Measurements from ENCODE around the gene SMG6. TPM values are rescaled to one million over a fixed set of nuclear protein-coding genes. Genes with fewer than 3 reads are reported as not detected.

The SMG6 gene
- total RNA-seq, 1 donor from 2014 or later: 10.3 TPM

DNA sequence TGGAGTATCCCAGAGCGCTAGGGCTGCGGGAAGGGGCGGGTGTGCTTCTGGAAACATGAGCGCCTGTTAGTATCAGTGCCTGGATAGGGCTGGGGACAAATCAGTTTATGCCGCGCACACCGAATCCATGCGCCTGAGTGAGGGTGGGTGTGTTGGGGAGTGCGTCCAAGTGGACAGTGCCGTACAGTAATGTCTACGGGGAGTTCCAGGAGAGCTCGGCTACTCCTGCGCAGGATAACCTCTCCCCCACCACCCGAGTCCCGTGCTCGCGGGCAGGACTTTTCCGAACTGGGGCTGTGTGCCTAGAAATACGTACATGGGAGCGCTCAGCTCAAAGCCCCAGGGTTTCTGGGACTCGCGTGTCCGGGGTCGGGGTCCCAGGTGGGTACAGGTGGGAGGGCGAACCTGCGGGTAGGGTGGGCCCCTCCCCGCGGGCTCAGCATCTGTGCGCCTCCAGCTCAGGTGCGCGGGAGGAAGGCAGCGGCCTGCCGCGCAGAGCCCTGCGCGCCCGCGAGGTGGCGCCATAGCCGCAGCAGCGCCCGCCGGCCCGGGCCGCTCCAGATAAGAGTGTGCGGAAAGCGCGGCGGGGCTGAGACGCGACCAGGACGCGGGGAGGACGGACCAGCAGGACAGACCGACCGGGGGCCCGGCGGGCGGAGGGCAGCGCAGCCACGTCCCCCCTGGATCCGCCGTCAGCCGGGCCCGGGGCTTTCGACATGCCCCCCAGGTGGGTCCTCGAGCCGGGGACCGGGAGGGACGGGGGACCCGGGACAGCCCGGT, 248.9 kb downstream of the SMG6 start, which contains the start of gene HIC1:
Gene HIC1, plus strand, starts transcription at position 592 of the 780 bp plus-strand sequence. CDS start 1,588 bp downstream, outside the sequence.
- ATAC-seq (peak; percentile 66), DNase-seq (ENCODE audit: low spot score) (peak; percentile 71)

DNA sequence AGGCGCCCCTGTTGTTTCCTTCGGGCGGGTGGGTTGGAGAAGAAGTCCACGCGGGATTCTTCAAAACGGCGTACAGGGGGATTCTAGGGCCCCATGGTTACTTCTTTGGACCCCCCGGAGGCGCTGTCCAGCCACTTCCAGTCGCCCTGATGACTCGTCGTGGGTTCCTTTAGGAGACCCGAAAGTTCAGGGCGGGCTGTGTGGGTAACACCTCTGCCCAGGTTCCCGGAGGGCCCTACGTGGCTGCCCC, 249.4 kb downstream of the SMG6 start:
- DNase-seq (ENCODE audit: low spot score) (no peak), ATAC-seq (no peak)

DNA sequence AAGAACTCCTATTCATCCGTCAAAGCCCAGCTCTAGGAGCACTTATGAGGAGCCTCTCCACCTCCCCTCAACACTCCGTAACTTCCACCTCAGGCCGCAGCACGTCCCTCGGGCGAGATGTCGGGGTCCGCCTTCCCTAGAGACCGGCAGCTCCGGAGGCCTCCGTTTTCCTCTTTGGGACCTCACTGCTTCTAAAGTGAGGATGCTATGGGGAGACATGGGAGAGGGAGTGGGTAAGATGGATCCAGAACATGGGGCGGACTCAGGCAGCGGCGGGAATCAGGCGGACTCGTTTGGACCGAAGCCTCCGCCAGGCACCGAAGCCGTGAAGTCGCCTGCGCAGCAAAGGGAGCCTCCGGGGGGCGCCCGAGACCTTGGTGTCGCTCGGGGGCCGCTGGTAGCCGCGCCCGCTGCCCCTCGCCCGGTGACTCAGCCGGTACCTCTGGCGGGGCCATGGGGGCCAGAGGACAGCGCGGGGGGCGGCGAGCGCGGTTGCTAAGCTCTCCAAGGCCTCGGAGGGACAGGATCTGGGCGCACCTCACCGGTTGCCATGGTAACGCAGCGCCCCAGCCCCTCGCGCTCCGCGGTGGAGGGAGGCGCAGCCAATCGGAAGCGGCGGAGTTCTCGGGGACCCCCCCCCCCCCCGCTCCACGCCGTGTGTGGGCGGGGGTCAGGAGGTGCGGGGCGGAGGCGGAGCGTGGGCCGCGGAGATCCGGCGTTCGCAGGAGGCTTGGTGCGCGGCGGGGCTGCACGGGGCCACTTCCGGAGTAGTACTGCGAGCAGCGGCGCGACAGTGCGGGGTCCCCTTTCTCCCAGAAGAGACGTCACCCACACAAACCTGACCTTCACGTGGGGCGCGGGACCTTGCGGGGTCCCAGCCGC, 250.0 kb downstream of the SMG6 start:
- DNase-seq (ENCODE audit: low spot score) (peak; percentile 50), ATAC-seq (peak; percentile 1)

DNA sequence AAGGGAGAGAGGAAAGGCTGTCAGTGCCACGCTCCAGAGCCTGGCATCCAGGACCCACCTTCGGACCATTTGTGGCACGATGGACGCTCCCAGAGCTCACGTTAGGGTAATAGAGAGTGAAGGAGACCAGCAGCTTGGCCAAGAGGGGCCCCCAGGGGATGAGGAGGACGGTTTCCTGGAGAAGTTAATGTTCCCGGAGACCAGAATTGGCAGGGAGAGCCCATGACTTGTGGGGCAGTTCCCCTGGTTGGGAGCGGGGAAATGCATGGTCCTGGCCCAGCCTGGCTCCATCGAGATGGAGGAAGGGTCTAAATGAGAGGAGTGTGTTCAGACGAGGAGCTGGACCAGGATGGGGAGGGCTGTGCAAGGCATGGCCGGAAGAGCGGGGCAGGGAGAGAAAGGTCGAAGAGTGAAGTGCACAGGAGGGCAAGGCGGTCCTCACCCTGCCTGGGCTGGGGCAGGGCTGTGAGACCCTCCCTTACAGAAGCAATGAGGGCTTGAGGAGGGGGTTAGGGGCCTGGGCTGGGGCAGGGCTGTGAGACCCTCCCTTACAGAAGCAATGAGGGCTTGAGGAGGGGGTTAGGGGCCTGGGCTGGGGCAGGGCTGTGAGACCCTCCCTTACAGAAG, 251.5 kb downstream of the SMG6 start:
- no peak for DNase-seq (ENCODE audit: low spot score)
- no peak for ATAC-seq

DNA sequence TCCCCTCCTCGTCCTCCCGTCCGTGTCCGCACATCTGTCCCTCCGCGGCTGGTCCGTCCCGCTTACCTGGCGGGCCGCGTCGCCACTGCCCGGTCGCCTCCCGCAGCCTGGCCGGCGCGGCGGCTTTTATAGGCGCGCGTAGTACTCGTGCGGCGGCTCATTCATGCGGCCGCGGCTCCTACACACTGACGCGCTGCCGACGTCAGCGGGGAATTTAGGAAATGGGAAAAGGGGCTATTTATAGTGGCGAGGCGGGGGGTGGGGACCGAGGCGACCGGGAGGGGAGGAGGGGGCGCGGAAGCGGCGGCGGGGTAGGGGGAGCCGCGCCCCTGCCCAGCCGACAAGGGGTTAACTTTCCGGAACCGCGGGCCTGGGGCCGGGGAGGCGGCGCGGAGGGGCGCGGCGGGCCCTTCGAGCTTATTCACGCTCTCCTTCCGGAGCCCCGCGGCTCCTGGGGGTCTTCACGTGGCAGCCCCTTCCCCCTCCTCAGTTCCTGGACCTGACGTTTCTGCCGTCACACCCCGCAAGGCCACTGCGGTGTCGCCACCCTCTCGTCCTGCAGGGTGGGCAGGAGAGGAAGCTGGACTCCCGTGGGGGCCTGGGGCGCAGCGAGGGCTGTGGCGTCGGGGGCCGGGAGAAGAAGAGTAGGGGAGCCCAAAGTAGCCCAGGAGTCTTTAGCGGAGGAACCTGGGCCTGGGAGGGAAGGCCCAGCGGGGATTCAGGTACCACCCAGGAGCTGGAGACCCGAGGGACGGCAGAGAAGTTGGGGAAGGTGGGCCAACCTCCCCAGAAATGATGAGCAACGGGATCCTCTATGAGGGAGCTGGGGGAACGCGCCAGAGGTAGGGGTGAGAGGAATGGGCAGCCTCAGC, 252.3 kb downstream of the SMG6 start:
- DNase-seq (ENCODE audit: low spot score): peak; percentile 48
- peak; percentile 7 for ATAC-seq

DNA sequence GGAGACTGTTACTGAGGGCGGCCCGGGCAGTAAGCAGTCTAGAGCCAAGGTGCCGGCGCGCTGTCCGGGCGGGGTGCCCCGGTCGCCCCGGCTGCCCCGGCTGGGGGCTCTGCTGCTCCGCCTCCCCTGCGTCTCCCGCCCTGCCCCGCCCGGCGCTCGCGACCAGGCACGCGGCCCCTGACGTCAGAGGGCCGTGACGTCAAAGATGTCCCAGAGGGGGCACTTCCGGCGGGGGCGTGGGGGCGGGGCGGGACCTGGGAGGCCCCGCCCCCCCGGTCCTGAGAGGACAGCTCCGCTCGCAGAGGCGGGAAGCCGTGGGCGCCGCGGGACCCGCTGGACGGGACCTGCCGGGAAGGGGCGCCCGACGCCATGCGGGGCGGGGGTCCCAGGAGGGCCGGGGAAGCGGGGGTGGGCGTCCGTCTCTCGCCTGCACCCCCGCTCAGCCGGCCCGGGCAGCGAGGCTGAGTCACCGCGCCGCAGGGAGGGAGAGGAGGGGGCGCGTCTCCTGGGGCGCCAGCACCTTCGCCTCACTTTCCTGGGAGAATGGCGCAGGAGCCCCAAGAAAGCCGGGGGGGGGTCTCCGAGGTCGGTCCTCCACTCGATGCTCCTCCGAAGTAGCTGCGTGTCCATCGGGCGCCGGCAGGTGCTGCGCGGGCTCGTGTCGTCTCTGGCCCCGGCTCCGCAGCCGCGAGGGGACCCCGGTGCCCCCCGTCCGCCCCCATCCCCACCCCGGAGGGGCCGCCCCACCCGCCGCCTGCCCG, 253.1 kb downstream of the SMG6 start:
- peak; percentile 56 for ATAC-seq
- DNase-seq (ENCODE audit: low spot score): peak; percentile 74

DNA sequence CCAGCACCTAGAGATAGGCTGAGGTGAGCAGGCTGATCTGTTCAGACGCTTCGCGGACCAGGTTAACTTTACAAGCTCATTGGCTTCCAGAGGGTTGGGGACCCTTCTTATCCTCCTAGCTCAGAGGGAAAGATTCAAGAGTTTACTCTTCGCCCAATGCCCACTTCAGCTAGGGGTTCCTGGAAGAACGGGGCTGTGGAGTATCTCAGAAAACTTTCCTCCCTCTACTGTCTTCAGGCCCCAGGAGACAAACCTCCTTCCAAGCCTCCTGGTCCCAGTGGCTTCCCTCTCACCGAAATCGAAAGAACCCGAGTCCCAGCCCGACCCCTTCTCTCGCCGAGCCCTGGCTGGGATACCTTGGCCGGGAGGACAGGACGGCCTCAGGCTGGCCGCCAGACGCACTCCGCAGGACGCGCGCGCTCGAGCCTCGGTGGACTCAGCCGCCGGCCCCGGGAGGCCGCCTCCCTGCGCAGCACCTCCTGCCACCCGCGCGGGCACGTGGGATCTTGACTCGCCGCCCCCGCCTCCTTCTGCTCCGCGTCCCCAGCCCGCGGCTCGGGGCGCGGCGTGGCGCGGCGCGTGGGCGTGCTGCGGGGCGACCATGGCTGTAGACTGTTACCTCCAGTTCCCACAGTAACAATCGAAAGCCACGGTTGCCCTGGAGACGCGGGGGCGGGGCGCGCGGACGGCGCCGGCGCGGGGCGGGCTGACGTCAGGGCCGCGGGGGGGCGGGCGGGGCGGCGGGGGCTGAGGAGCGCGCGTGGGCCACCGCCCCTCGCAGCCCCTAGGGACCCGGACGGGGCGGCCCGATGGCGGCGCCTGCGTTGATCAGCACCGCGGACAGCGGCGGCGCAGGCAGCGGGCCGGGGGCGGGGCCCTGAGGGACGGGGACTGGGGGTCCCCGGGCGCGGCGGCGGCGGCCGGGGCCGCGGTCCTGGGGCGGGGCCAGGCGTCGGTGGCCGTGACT, 254.0 kb downstream of the SMG6 start:
- DNase-seq (ENCODE audit: low spot score) (peak; percentile 89), ATAC-seq (peak; percentile 73)

DNA sequence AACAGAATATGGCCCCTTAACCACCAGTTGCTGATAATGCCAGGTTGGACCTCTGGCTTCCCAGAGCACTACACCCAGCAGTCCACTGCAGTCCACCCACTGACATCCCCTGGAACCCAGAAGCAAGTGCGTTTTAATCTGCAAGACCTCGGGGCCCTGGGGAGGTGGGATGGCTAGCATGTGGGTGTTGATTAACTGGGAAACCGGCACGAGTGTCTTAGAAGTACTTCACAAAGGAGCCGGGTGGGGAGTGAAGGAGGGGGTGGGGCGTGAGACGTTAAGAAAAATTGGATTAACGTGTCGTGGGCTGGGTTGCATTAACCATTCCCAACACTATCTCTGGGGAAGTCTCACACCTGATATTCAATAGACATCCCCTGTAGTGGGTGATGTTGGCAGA, 254.8 kb downstream of the SMG6 start:
- DNase-seq (ENCODE audit: low spot score): no peak
- no peak for ATAC-seq

DNA sequence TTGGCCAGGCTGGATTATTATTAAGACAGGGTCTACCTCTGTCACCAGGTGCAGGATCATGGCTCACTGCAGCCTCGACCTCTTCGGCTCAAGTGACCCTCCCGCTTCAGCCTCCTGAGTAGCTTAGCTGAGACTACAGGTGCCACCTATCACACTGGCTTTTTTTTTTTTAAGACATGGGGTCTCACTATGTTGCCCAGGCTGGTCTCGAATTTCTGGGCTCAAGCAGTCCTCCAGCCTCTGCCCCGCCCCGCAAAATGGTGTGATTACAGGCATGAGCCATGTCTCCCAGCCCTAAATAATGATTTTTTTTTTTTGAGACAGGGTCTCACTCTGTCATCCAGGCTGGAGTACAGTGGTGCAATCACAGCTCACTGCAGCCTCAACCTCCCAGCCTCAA, 256.0 kb downstream of the SMG6 start:
- no peak for ATAC-seq
- no peak for DNase-seq (ENCODE audit: low spot score)

DNA sequence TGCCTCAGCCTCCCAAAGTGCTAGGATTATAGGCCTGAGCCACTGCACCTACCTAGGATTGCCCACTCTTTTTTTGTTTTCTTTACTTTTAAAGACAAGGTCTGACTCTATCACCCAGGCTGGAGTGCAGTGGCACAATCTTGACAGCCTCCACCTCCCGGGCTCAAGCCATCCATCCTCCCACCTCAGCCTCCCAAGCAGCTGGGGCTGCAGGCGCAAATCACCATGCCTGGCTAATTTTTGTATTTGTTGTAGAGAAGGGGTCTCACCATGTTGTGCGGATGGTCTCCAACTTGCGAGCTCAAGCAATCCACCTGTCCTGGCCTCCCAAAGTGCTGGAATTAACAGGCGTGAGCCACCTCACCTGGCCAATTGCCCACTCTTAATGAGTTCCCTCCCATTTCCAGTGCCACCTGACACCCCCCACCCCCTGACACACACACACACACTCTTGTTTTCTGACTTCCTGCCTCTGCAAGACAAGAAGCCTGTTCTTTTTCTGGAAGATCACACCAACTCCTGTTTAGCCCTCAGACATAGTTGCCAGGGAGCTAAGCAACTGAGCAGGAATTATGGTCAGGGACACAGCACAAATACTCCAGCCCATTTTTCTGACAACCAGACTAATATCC, 259.2 kb downstream of the SMG6 start:
- ATAC-seq: no peak
- no peak for DNase-seq (ENCODE audit: low spot score)

DNA sequence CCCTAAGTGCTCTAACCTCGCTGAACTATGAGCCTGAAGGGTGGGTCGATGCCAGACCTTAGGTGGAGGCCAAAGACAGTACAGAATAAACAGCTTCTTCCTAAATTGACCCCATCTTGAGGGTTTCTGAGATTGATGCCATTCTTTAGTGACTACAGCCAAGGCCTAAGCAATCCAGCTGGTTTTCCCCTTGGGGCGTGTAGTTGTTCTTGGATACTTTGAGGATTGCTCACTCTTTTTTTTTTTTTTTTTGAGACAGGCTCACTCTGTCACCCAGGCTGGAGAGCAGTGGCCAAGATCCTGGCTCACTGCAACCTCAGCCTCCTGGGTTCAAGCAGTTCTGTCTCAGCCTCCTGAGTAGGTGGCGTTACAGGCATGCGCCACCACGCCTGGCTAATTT, 259.8 kb downstream of the SMG6 start:
- ATAC-seq: no peak
- DNase-seq (ENCODE audit: low spot score): no peak

DNA sequence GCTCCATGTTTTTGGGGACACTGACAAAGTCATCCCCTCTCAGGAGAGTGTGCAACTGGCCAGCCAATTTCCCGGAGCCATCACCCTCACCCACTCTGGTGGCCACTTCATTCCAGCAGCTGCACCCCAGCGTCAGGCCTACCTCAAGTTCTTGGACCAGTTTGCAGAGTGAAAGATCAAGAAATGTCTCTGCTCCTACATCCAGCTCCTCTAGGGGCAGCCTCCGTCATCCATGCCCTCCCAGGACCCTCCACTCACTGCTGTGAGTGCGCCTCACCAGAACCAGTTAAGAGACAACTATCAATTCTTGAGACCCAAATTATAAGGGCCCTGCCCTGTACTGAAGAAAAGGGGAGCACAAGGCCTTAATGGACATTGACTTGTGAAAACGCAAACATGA, 260.7 kb downstream of the SMG6 start:
- ATAC-seq (no peak), DNase-seq (ENCODE audit: low spot score) (no peak)

DNA sequence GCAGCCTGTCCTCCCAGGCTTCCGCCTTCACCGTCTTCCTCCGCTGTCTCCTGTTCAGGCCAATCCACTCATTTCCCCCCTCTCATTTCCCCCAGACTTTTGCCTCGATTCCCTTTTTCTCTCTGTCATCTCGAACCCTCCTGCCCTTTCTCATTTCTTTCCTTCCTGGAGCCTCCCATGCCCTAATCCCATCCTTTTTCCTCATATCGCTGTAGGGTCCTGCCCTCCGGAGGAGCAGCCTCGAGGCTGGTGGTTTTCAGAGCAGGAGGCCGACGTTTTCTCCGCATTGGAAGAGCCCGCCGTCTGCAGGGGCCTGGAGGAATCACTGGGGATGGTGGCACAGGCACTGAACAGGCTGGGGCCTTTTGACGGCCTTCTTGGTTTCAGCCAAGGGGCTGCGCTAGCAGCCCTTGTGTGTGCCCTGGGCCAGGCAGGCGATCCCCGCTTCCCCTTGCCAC, 261.2 kb downstream of the SMG6 start:
- ATAC-seq (no peak), DNase-seq (ENCODE audit: low spot score) (peak; percentile 45)

DNA sequence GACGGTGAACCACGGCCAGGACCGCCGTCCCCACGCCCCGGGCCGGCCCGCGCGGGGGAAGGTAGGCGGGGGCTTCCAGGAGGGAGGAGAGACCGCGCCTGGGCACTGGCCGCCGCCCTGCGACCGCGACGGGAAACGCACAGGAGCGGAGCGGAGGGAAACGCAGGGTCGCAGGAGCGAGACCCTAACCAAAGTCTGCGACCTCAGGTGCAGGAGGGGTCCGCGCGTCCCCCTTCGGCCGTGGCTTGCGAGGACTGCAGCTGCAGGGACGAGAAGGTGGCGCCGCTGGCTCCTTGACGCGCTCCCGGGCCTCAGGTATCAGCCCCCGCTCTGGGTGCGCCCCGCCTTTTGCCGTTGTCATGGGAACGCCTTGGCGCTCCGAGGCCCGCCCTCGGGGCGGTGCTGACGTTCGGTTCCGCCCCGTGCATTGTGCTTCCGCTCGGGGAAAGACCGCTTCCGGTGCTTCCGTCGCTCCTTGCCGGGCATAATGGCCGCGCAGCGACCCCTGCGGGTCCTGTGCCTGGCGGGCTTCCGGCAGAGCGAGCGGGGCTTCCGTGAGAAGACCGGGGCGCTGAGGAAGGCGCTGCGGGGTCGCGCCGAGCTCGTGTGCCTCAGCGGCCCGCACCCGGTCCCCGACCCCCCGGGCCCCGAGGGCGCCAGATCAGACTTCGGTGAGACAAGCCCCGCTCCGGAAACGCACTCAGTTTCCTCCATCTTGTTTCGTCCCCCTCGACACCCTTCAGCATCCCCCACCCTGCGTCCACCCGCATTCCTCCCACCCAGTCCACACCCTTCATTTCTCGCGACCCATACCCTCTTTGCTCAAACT, 261.8 kb downstream of the SMG6 start, which contains the start of gene OVCA2:
Gene OVCA2, plus strand, starts transcription at position 462 of the 829 bp plus-strand sequence. Its CDS starts 26 bp downstream, at position 488.
- DNase-seq (ENCODE audit: low spot score) (peak; percentile 96), ATAC-seq (peak; percentile 96)

DNA sequence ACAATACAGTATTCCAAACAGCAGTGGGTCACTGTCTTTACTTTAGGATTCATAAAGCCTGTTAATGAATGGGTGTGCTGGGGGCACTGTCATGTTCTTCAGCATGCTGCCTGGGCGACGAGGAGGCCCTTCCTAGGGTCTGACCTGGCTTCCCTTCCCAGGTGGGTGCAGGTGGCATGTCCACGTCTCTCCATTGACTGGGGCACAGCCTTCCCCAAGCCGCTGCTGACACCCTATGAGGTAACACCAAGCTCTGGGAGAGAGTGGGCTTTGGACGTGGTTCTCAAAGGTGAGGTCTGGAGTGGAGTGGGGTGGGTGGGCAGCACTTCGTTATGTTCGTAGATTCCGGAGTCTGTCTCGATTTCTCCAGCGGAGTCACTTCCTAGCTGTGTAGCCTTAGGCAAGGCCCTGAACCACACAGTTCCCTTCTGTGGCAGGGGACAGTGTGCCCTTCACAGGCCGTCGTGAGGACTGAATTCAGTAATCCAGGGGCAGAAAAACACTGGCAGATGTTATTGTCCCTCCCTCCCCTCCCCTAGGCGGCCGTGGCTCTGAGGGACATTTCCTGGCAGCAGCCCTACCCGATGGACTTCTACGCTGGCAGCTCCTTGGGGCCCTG, 262.5 kb downstream of the SMG6 start:
- ATAC-seq (no peak), DNase-seq (ENCODE audit: low spot score) (peak; percentile 47)

DNA sequence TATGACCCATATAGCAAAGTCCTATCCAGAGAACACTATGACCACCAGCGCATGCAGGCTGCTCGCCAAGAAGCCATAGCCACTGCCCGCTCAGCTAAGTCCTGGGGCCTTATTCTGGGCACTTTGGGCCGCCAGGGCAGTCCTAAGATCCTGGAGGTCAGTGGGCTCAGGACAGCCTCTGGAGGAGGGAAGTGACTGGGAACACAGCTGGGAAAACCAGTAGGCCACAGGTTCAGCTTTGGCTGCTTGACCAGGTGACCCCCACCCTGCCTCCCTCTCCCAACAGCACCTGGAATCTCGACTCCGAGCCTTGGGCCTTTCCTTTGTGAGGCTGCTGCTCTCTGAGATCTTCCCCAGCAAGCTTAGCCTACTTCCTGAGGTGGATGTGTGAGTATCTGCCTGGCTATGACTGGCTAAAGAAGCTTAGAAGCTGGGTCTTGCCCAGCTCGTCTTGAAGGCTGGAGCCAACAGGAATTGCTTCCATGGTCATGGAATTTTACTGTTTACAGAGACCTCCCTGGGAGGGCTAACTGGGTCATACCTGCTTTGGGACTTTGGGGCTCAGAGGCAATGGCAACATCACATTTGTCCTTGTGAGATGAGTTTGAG, 263.3 kb downstream of the SMG6 start:
- ATAC-seq: no peak
- DNase-seq (ENCODE audit: low spot score): no peak
